ENCODE data around the gene RELB.
"Not testable (repeated sequence)": the region's sequence is repeated elsewhere in the genome, so short reads cannot be mapped to it uniquely, and the experiment has no call there.

Gene RELB

DNA sequence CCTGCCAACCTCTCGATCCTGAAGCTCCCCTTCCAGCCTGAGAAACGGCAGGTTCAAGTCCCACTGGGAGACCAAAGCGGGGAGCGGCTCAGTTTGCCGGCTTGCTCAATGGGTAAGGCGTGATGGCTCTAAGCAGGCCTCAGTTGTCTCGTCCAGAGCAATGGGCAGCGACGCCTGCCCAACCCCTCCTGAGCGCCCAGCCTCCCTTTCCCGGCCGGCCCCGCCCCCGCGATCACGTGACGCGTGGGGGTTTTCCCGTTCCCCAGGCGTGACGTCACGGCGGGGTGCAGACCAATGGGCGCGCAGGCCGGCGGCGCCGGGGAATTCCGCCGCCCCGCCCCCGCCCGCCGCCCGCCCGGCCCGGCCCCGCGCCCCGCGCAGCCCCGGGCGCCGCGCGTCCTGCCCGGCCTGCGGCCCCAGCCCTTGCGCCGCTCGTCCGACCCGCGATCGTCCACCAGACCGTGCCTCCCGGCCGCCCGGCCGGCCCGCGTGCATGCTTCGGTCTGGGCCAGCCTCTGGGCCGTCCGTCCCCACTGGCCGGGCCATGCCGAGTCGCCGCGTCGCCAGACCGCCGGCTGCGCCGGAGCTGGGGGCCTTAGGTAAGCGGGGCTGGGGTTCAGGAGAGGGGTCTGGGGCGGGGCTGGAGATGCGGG lies at the start of gene RELB:
Gene RELB, plus strand, starts transcription at position 378 of the 653 bp plus-strand sequence. Its CDS starts 116 bp downstream, at position 494.
- DNase-seq = peak; percentile 94 to 99

- no peak for DNase-seq
Observed at GRCh38 chr19:44954278-44954648, 47.0 kb upstream of the RELB start.

- peak; percentile 94 to 97 for DNase-seq
Observed at GRCh38 chr19:44954649-44955504, 46.4 kb upstream of the RELB start, which contains the start of gene CLPTM1. Gene CLPTM1, plus strand, starts transcription at chr19:44955380. Its CDS starts 16 bp downstream, at chr19:44955396.

DNA sequence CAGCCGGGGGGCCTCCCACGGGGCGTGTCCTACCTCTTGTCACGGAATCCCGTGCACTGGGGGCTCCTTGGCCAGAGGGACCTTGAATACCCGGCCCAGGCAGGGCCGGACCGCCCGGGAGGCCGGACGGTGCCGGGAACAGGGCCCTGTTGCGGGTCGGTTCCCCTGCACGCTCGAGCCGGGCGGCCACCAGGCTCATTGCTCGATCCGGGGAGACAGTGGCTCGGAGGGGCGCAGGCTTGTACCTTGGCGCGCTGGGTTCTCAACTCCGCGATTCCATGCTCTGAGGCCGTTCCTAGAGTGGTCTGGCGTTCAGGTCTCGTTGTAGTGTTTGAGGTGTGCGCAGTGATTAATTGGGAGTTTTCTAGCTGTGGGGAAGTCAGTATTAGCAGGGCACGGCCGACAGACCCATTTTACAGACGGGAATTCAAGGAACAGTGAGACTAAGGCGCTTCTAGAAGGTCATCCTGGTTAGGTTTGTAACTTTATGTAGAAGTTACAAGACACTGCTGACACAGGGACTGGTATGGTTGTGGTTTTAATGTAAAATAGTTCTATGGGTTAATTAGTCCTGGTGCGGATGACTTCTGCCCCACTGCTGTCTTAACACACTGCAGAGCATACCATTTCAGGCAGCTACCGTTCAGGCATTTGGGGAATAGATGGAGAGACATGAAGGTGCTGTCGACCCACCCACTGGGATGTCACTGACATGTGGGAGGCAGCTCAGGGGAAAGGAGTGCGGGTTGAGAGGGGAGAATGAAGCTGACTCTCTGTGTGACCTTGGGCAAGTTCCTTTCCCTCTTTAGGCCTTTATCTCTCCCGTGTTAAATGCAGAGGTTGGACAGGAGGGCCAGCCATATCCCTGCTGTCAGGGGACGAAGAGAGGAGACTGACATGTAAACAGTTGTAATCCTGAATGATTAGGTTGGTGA lies 45.5 kb upstream of the RELB start:
- no peak for DNase-seq

- no peak for DNase-seq
Observed at GRCh38 chr19:44957526-44957925, 43.7 kb upstream of the RELB start.

GRCh38 chr19:44958090-44958489 lies 43.2 kb upstream of the RELB start:
- DNase-seq = no peak

GRCh38 chr19:44959691-44960090 lies 41.6 kb upstream of the RELB start:
- DNase-seq = no peak

- no peak for DNase-seq
Observed at GRCh38 chr19:44960906-44961728, 40.1 kb upstream of the RELB start.

DNA sequence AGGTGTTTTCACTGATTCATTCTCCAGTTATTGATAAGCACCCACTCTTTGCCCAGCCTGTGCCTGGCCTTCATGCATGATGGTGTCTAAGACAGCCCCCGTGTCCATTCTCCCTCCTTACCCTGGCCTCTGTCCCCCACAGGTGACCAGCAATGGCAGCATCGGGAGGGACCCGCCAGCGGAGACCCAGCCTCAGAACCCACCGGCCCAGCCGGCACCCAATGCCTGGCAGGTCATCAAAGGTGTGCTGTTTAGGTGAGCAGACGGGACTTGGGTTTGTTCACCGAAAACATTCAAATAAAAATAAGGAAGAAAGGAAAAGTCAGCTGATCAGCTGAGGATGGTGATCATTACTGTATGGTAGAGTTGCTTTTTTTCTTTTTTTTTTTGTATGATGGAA lies 39.4 kb upstream of the RELB start:
- DNase-seq = no peak

DNA sequence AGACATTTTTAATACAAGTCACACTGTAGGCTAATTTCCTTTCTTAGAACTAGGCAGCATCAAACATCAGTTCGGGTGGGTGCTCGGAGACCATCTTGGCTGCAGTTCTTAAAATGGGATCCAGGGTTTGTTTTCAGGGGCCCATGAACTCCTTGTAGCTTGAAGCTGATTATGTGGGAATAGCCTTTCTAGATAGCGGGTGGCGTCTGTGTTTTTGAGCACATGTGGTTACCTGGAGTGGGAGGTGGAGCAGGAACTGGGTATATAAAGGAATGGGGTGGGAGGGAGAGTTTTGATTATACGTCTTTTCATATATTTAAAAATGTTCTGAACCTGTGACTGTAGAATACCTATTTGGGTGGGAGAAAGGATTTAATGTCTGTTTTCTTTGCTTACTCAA lies 33.1 kb upstream of the RELB start:
- no peak for DNase-seq

- no peak for DNase-seq
Observed at GRCh38 chr19:44968670-44969069, 32.6 kb upstream of the RELB start.

DNA sequence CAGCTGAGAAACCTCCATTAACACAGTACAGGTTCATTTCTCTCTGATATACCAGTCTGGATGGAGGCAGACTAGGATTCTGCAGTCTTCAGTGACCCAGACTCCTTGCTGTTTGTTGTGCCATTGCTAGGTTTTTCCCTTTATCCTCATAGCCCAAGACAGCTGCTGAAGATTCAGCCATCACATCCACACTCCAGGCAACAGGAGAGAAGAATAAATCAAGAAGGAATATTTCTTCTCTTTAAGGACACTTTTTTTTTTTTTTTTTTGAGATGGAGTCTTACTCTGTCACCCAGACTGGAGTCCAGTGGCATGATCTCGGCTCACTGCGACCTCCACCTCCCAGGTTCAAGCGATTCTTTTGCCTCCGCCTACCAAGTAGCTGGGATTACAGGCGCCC lies 31.8 kb upstream of the RELB start:
- DNase-seq = no peak

DNA sequence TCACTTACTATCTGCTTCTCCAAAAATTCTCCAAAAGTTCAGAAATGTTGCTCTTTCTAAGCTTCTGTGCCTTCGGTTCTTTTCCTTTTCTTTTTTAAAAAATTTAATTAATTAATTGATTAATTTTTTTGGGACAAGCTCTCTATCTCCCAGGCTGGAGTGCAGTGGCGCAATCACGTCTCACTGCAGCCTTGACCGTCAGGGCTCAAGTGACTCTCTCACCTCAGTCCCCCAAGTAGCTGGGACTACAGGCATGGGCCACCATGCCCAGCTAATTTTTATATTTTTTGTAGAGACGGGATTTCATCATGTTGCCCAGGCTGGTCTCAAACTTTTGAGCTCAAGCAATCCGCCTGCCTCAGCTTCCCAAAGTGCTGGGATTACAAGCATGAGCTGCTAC lies 29.8 kb upstream of the RELB start:
- DNase-seq = not testable (repeated sequence)

GRCh38 chr19:44972802-44973201 lies 28.5 kb upstream of the RELB start:
- no peak for DNase-seq

- no peak for DNase-seq
Observed at GRCh38 chr19:44973982-44974735, 27.1 kb upstream of the RELB start.

DNA sequence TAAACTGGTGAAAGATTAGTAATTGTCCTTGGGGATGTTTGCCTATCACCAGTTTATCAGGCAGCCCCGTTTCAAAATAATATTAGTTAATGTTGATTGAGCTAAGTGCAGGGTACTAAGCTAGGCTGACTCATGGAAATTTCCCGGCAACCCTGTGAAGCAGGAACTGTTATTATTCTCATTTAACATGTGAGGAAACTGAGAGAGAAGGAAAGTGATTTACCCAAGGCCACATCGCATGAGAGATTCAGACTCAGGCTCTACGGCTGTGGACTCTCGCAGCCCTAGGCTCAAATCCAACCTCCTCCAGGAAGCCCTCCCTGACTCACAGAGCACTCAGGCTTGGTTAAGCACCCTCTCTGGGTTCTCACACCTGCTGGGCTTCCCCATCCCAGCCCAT lies 26.4 kb upstream of the RELB start:
- DNase-seq = no peak

DNA sequence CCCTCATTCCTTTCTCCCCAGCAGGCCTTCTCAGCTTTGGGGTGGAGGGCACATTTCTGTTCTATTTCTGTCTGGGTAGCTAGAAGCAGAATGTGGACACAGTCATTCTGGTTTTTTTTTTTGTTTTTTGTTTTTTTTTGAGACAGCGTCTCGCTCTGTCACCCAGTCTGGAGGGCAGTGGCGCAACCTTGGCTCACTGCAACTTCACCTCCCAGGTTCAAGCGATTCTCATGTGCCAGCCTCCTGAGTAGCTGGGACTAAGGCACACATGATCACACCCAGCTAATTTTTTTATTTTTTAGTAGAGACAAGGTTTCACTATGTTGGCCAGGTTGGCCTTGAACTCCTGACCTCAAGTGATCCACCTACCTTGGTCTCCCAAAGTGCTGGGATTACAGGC lies 25.8 kb upstream of the RELB start:
- no peak for DNase-seq

- DNase-seq = no peak
Observed at GRCh38 chr19:44984005-44984404, 17.3 kb upstream of the RELB start.

DNA sequence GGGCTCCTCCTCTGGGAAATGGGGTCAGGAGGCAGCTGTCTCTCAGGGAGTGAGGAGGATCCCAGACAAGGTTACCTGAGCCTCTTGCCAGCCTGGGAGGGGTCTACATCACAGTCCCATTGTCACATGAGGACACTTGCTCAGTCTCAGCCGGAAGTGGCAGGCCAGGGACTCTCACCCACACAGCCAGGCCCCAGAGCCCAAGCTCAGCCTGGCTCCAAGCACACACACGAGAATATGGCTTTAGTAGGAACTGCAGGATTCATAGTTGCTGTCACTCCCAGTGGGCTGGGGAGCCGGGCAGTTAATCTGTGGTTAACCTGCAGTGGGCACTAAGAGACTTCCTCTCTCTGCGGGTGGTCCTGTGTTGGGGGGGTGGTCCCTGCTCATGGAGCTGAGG lies 15.8 kb upstream of the RELB start:
- DNase-seq = no peak

DNA sequence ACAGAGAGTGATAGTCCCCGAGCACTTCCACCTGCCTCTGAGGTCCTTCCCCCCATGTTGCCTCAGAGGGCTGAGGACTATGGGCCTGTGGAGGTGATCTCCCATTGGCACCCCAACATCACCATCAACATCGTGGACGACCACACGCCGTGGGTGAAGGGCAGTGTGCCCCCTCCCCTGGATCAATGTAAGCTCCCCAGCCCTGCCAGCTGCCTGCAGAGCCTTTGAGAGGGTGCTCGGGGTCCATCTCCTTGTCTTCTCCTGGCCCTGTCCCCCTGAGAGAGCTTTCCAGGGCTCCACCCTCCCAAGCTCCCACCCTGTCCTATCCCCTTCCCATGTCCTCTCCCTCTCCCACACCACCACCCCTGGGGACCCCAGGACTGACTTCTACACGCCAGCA lies 14.9 kb upstream of the RELB start:
- no peak for DNase-seq

- DNase-seq = no peak
Observed at GRCh38 chr19:44987148-44987675, 14.1 kb upstream of the RELB start.
